Mammary microvascular endothelial cell (primary cell): Measurements from ENCODE around the gene MSH5. TPM values are rescaled to one million over a fixed set of nuclear protein-coding genes. Genes with fewer than 3 reads are reported as not detected.

Experiments
- total RNA-seq: library from RNA; depleted of rRNA; stranded (reverse); fragments of >200 nt; gene quantifications from 2 replicates; pipeline ENCODE4 v1.2.3, GENCODE V29; 2015

Gene MSH5
- 8.3 and 14.5 TPM in 2 replicates for total RNA-seq

GRCh38 chr6:31739639-31740396 lies at the start of gene MSH5:
Gene MSH5 (plus strand): TSS chr6:31740005. CDS start chr6:31740467, 462 bp downstream.

GRCh38 chr6:31702819-31703716 lies 36.7 kb upstream of the MSH5 start, which contains the start of gene ABHD16A:
Gene ABHD16A (minus strand): TSS chr6:31703324. CDS start chr6:31703281, 43 bp downstream.

GRCh38 chr6:31706599-31706998 lies 33.2 kb upstream of the MSH5 start, which contains the start of gene LY6G6F:
Gene LY6G6F (plus strand): TSS chr6:31706866. CDS start chr6:31706907, 41 bp downstream.

GRCh38 chr6:31715022-31715958 lies 24.5 kb upstream of the MSH5 start, which contains the start of gene LY6G6D:
Gene LY6G6D (plus strand): TSS chr6:31715348. CDS start chr6:31715356, 8 bp downstream.

GRCh38 chr6:31721351-31722020 lies 18.3 kb upstream of the MSH5 start, which contains the start of gene LY6G6C:
Gene LY6G6C (minus strand): TSS chr6:31721746. CDS start chr6:31721679, 67 bp downstream.

GRCh38 chr6:31723245-31723979 lies 16.4 kb upstream of the MSH5 start, which contains the start of gene MPIG6B:
Gene MPIG6B (plus strand): TSS chr6:31723373. CDS start chr6:31723384, 11 bp downstream.

GRCh38 chr6:31728767-31729514 lies 10.9 kb upstream of the MSH5 start, which contains the start of gene DDAH2:
Gene DDAH2 (minus strand): TSS chr6:31729299. CDS start chr6:31729161, 138 bp downstream.

GRCh38 chr6:31736021-31736767 lies 3.6 kb upstream of the MSH5 start, which contains the start of gene CLIC1:
Gene CLIC1 (minus strand): TSS chr6:31736530. CDS start chr6:31736300, 230 bp downstream.

GRCh38 chr6:31762356-31762755 lies 22.6 kb downstream of the MSH5 start, which contains the start of gene SAPCD1:
Gene SAPCD1 (plus strand): TSS chr6:31762656. CDS start chr6:31763055, 399 bp downstream.

GRCh38 chr6:31776989-31777666 lies 37.3 kb downstream of the MSH5 start, which contains the start of gene VWA7:
Gene VWA7 (minus strand): TSS chr6:31777328. CDS start chr6:31776779, 549 bp downstream.

GRCh38 chr6:31795616-31796298 lies 56.0 kb downstream of the MSH5 start, which contains the start of gene VARS1:
Gene VARS1 (minus strand): TSS chr6:31795752. CDS start chr6:31795217, 535 bp downstream.

GRCh38 chr6:31806470-31807272 lies 66.9 kb downstream of the MSH5 start, which contains the start of gene LSM2:
Gene LSM2 (minus strand): TSS chr6:31806966. CDS start chr6:31806757, 209 bp downstream.

